LoVo (cell line): Measurements from ENCODE around the gene DGKB.

Source experiments
- DNase-seq: peaks from one replicate; pipeline ENCODE4 v3.0.0-alpha.2; 2016; ENCODE audit warnings: low spot score

DGKB gene

DNA sequence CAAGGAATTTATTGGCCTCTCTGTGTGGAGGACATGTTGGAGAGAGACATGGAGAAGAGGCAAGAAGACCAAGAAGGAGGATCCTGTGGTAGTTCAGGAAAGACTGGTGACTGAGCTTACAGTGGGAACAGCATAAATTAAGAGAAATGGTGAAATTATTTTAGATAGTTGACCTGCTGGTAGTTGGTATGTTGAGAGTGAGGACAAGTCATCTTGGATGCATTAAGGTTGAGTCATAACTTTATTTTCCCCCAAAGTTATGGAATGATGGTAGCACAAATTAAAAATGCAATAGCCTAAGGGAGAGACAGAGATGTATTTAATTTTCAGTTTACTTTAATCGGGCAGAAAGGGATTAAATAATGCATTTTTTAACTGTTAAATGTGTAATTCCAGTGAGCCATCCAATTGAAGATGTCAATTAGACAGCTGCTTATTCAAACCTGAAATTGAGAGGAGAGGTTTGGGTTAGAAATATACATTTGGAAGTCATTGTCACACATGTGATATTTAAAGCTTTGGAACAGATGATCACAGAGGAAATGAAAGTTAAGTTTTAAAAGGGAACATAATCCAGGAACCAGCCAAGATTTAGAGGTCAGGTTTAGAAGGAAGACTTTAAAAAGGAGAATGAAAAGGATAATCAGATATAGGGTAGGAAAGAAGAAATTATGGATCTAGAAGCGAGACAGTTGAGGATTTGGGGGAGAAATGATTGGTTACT, 80.6 kb downstream of the DGKB start:
- DNase-seq, result no peak

GRCh38 chr7:14818871-14819270, 83.7 kb downstream of the DGKB start:
- DNase-seq, result no peak

GRCh38 chr7:14817829-14818614, 84.5 kb downstream of the DGKB start:
- DNase-seq, result no peak

- DNase-seq, result no peak
These were observed 95.0 kb downstream of the DGKB start for GRCh38 chr7:14807507-14807906.

GRCh38 chr7:14806891-14807290, 95.7 kb downstream of the DGKB start:
- DNase-seq, result no peak

DNA sequence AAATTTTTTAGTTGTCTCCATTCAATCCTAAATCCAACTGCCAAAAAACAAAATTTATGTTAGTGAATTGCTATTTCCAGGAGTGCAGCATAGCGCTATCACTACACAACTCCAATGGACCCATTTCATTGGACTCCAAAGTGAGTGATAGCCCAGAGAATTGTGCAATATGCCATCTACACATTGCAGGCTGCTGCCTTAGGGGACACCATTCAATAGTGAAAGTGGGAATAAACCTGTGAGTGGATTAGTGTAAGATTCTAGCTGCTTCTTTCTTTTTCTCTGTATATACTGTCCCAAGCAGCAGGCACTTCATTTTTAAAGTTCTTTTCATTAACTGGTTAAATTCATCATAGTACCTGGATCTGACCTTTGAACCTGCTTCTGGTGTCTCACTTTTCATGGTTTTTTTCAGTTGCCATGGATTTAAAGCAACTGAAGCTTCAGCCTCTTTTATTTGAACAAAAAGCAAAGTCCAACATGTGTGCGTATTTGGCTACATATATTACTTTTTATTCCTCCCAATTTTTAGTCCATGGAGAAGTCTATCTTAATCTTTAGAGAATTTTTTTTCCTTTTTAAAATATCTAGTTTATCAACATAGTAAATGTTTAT, 97.3 kb downstream of the DGKB start:
- DNase-seq, result no peak

DNA sequence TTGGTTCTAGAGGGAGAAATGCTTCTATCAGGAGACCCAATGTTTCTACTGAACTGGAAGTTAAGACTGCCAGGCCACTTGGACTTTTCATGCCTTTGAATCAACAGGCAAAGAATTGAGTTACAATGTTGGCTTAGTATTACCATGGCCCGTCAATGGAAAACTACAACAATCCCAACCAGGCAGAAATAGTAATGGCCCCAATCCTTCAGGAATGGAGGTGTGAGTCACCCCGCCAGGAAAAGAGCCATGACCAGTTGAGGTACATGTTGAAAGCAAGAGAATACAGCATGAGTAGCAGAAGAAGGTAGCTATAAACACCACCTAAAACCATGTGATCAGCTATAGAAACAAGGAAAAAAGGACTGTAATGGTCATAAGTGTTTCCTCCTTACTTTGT, 101.9 kb downstream of the DGKB start:
- no peak for DNase-seq

GRCh38 chr7:14793151-14793550, 109.4 kb downstream of the DGKB start:
- DNase-seq, result no peak

GRCh38 chr7:14787551-14787950, 115.0 kb downstream of the DGKB start:
- DNase-seq, result no peak

DNA sequence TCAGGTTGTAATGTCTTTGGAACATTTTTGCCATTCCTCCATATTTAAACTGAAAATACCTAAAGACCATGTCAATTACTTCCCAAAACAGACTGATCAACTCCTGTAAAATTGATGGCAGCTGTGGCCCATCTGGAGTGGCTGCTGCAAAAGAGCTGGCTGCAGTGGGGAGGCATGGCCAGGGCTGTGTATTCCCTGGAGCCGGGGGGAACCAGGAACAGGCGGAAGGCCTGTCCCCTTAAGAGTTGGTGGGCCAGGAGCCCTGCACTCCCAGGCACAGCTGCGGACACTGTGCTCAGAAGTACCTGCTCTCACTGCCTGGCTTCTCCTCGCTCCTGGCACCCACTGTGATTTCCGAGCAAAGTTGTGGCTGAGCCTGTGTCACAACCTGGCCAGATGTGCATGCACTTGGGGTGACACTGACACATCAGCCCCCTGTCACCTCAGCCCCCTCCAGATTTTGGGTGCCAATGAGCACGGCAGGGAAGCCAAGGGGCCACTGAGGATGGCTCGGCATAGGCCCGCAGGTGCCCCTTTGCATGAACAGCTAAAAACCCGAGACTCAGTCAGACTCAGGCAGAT, 116.1 kb downstream of the DGKB start:
- DNase-seq, result no peak

DNA sequence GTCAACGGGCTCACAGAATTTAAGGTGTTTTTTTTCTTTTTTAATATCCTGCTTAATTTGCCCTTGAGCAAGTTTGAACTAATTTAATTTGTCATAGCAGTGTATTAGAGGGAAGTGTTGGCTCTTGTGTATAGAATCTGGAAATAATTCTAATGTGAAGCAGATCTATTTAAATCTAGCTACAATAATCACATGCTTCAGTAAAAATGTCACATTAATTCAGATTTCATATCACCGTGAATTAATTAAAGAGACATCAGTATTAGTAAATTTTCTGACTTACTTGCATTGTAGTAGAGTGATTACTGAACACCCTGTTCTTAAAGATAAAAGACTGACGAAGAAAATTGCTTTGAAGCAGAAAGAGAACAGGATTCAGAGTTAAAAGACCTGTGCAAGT, 124.7 kb downstream of the DGKB start:
- no peak for DNase-seq

- DNase-seq, result no peak
These were observed 126.3 kb downstream of the DGKB start for GRCh38 chr7:14776266-14776665.

GRCh38 chr7:14773729-14774271, 128.8 kb downstream of the DGKB start:
- DNase-seq, result no peak

DNA sequence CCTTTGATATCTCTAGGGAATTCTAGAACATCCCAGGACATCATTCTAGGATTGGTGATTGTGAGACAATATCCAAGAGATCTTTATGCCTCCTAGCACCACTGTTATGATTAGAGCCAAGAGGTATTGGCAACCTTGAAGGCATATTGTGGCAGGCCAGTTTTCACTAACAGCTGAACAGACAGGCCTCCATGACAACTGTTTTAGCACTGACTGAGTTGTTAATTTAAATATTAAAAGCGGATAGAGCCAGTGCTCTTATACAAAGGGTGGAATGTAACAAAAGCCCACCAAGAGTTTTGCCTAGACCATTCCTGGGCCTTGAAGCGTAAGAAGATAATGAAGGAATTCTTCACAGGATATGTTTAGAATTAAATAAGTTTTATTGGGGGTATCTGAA, 131.9 kb downstream of the DGKB start:
- DNase-seq, result no peak

DNA sequence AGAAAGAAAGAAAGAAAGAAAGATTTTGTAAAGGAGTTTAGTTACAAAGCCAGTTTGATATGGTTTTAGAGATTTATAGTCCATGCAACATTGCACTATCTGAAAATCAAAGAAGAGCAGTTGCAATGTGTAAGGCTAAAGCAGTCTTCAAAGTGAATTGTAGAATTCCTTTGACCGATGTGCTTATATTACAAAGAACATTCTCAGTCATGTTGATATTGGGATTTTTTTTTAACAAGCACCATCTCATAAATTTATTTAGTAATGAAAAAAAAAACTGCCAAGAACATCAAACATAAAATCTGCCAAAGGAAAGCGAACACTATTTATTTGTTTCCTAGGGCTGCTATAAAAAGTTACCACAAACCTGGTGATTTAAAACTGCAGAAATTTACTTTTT, 133.3 kb downstream of the DGKB start:
- no peak for DNase-seq

GRCh38 chr7:14767716-14768425, 134.7 kb downstream of the DGKB start:
- no peak for DNase-seq

DNA sequence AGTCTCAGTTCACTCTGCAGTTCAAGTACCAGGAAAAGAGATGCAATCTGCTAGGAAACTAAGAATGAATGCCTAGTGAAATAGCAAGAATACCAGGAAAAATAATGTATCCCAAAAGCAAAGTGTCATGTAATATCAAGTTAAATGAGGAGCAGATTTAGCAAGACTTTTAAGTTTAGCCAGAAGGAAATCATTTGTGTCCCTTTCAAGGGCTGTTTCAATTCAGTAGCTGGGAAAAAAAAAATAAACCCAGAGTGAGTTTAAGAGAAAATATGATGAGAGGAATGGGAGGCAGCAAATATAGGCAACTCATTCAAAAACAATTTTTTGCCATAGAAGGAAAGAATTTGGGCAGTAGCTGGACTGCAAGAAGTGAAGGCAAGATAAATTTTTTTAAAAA, 135.8 kb downstream of the DGKB start:
- DNase-seq, result no peak

DNA sequence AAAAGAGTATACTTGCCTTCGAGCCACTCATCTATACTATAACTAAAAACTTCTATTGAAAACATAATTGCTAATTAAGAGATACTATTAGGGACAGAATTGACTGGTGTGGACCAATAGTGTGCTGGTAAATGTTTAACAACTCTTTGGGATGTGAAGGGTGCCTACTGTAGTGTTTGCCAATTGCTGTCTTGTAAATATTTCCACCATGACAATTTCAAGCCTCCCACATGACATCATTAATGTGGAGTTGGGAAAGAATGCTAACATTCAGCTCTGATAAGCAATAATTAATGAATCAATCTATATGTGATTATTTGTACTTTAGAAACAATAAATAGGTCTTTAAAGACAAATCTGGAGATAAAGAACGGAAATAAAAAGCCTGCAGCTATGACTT, 136.8 kb downstream of the DGKB start:
- no peak for DNase-seq

DNA sequence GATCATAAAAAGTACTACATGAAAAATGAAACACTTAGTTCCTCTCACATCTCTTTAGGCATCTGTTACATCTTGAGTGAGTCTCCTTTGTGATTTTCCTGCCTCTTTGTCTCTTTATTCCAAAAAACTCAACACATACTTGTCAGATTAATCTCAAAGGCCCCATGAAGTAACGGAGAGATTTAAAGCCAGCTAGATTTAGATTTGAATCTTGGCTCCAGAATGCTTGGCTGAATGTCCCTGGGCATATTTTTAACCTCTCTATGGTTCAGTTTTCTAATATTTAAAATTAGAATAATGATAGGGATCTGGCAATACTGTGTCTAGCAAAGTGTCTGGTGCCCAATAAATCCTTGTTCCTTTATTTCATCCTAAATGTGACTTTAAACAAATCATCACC, 140.0 kb downstream of the DGKB start:
- DNase-seq, result no peak

DNA sequence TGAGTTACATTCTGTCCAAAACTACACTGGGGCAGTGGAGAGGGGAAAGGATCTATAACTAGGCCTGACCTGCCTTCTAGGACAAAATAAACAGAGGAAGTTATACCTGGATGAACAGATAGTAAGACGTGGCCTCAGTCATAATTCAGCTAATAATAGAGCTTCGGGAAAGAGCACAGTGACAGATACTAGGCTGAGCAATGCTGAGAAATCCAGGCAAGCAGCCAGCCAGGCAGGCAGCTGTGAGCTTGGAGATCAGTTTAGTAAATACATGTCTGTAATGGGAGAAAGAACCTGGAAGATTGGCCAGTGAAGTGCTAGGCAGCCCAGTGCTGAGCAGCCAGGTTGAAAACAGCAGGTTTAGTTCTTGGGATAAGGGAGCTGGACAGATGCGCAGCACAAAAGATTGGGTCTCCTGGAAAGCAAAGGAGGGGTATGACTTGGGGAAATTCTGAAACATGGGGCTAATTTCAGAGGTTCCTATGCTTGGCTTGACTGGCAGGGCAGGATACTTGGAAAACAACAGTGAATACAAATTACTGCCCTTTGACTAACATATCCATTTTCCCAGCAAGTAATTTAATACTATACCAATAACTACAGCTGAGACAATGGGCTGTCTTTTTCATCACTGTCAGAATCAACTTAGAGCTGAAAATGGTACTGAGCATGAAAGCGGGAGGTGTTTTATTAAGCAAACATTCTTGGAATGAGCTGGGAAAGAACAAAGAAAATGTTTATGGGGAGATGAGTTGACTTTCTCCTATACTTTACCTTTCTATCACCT, 140.8 kb downstream of the DGKB start:
- no peak for DNase-seq
